ENCODE measurements around the gene PCBP3. TPM values are rescaled to one million over a fixed set of nuclear protein-coding genes. Genes with fewer than 3 reads are reported as not detected.

Gene PCBP3
- total and polyA plus RNA-seq, 2 of the 8 experiments (the other 6 are each of a cell fraction or from before 2014, with no cell fraction given) = 3.5 to 6.3 TPM

- H4K8ac ChIP-seq (ENCODE audit: extremely low read depth, insufficient read depth, low read length) = no peak overlapping the region
- H3K4ac ChIP-seq (replicated peaks; ENCODE audit: insufficient read length, low read depth, low read length) = no peak overlapping the region
- CTCF ChIA-PET (ENCODE audit: partially characterized antibody) = interaction anchor here (0.8 to 0.9 kb wide), 3 partner anchors 8 to 47 kb away, joined by 3 read pairs; no protein-coding TSS in a partner anchor
- H2AFZ ChIP-seq (ENCODE audit: low read length) = no peak overlapping the region
- no peak overlapping the region for H3K4me3 ChIP-seq (ENCODE audit: extremely low read depth in 1 of 4, insufficient read depth in 2 of 4, low read depth in 3 of 4, low read length in 4 of 4)
- H2BK20ac ChIP-seq (ENCODE audit: low read length) = no peak overlapping the region
- no peak overlapping the region for H3K23ac ChIP-seq (ENCODE audit: insufficient read length)
- H2BK12ac ChIP-seq (ENCODE audit: low read depth, low read length) = no peak overlapping the region
- H2BK5ac ChIP-seq (ENCODE audit: low read depth, low read length) = no peak overlapping the region
- H3K56ac ChIP-seq (replicated peaks; ENCODE audit: insufficient read length, low read depth, low read length) = no peak overlapping the region
- H3K9me3 ChIP-seq (ENCODE audit: insufficient read depth in 2 of 2, low read depth in 1 of 2, low read length in 1 of 2) = peaks cover 4 to 14% of the 10 kb centered on the region in 2 experiments; a peak in 2 of 4 replicates
- no peak overlapping the region for H3K9ac ChIP-seq (replicated peaks in 1 of 4; ENCODE audit: extremely low read depth in 1 of 4, low read depth in 3 of 4, low read length in 3 of 4)
- no peak overlapping the region for H3K14ac ChIP-seq (ENCODE audit: insufficient read length)
- no peaks in the 10 kb centered on the region for H4K20me1 ChIP-seq (replicated peaks in 1 of 2; ENCODE audit: control insufficient read depth in 1 of 2, insufficient read depth in 2 of 2, low read length in 2 of 2)
- H3K4me1 ChIP-seq (replicated peaks in 1 of 4; ENCODE audit: control insufficient read depth in 3 of 4, insufficient read depth in 4 of 4, low read length in 3 of 4) = no peaks in the 10 kb centered on the region
- no peak overlapping the region for H3K18ac ChIP-seq (ENCODE audit: extremely low read depth, low read length)
- no peak overlapping the region for H2BK120ac ChIP-seq (replicated peaks; ENCODE audit: low read depth, low read length)
- H3K23me2 ChIP-seq (ENCODE audit: low read depth, low read length) = no peaks in the 10 kb centered on the region
- H3K27me3 ChIP-seq (replicated peaks in 1 of 4; ENCODE audit: control insufficient read depth in 3 of 4, extremely low read depth in 1 of 4, insufficient read depth in 3 of 4, low read length in 3 of 4) = peaks cover 0 to 3% (median 0%) of the 10 kb centered on the region in 4 experiments; a peak in 2 of 7 replicates
- no peaks in the 10 kb centered on the region for H3K79me2 ChIP-seq (ENCODE audit: control insufficient read depth in 1 of 2, insufficient read depth in 2 of 2, low read length in 2 of 2)
- no peak overlapping the region for H3K27ac ChIP-seq (ENCODE audit: low read depth, low read length)
- H2AK5ac ChIP-seq (ENCODE audit: low read depth, low read length) = no peak overlapping the region
- H2BK15ac ChIP-seq (ENCODE audit: low read length) = no peak overlapping the region
- H3K79me1 ChIP-seq (ENCODE audit: low read depth, low read length) = no peaks in the 10 kb centered on the region
- H3K4me2 ChIP-seq (ENCODE audit: insufficient read depth in 1 of 2, low read depth in 2 of 2, low read length in 2 of 2) = no peak overlapping the region
- no peaks in the 10 kb centered on the region for H3K36me3 ChIP-seq (ENCODE audit: control insufficient read depth in 2 of 4, insufficient read depth in 4 of 4, low read length in 3 of 4)
- H4K91ac ChIP-seq (replicated peaks; ENCODE audit: insufficient read length, low read length) = no peak overlapping the region
- no peak for DNase-seq (ENCODE audit: low read depth in 1 of 2, low spot score in 2 of 2)
- no peak for FAIRE-seq
- POLR2A ChIA-PET (ENCODE audit: partially characterized antibody) = no interaction called here
- H4K5ac ChIP-seq (ENCODE audit: insufficient read length, low read depth, low read length) = no peak overlapping the region
- TF ChIP-seq FOSL1 (IDR thresholded peaks at IDR 0.05; ENCODE audit: insufficient read depth, low read depth, low read length) = no peak
- TF ChIP-seq E2F6 (IDR thresholded peaks at IDR 0.05) = no peak
- TF ChIP-seq RXRA (IDR thresholded peaks at IDR 0.05; ENCODE audit: insufficient read depth, low read depth, low read length) = no peak
- no peak for TF ChIP-seq CBX5 (IDR thresholded peaks at IDR 0.05; ENCODE audit: low read depth, low read length)
- no peak for TF ChIP-seq TAF7 (optimal IDR thresholded peaks at IDR 0.05; ENCODE audit: borderline replicate concordance, low read depth, low read length)
- no peak for TF ChIP-seq EGR1 (IDR thresholded peaks at IDR 0.05; ENCODE audit: borderline replicate concordance, low read depth, low read length)
- no peak for TF ChIP-seq YY1 (IDR thresholded peaks at IDR 0.05; ENCODE audit: low read depth, low read length)
- no peak for TF ChIP-seq TEAD4 (IDR thresholded peaks at IDR 0.05; ENCODE audit: low read depth, low read length)
- no peak for TF ChIP-seq RNF2 (IDR thresholded peaks at IDR 0.05; ENCODE audit: borderline replicate concordance, low read depth, low read length, missing control alignments, poor library complexity, severe bottlenecking)
Observed at GRCh38 chr21:45603481-45603880, 40.0 kb upstream of the PCBP3 start.
